ENCODE data around the gene SERINC5. TPM values are rescaled to one million over a fixed set of nuclear protein-coding genes. Genes with fewer than 3 reads are reported as not detected.

SERINC5 gene
- total RNA-seq, 1 donor from 2014 or later, result 21.4 TPM

- Histone ChIP-seq H3K36me3 (ENCODE audit: control insufficient read depth in 3 of 3, insufficient read depth in 3 of 3, low read length in 3 of 3) (no peaks in the 10 kb centered on the region), H3K27ac (ENCODE audit: low read depth, low read length) (no peak overlapping the region), H3K4me3 (ENCODE audit: low read length in 3 of 3) (no peak overlapping the region), H3K4me1 (ENCODE audit: control insufficient read depth in 3 of 3, insufficient read depth in 3 of 3, low read length in 3 of 3) (peaks cover 21 to 29% (median 22%) of the 10 kb centered on the region in 3 donors), H3K27me3 (ENCODE audit: control insufficient read depth in 3 of 3, insufficient read depth in 3 of 3, low read length in 3 of 3) (no peaks in the 10 kb centered on the region), H3K9me3 (ENCODE audit: control insufficient read depth in 3 of 3, low read length in 3 of 3) (no peaks in the 10 kb centered on the region), H3K9ac (ENCODE audit: low read depth in 1 of 3, low read length in 3 of 3) (no peak overlapping the region)
These were observed 12.3 kb downstream of the SERINC5 start for GRCh38 chr5:80243567-80243966.

- Histone ChIP-seq H3K9me3 (ENCODE audit: control insufficient read depth in 3 of 3, low read length in 3 of 3) (no peaks in the 10 kb centered on the region), H3K4me1 (ENCODE audit: control insufficient read depth in 3 of 3, insufficient read depth in 3 of 3, low read length in 3 of 3) (peaks cover 21 to 29% (median 25%) of the 10 kb centered on the region in 3 donors)
These were observed 13.0 kb downstream of the SERINC5 start for GRCh38 chr5:80242849-80243248.

GRCh38 chr5:80240368-80240986 is 15.4 kb downstream of the SERINC5 start:
- Histone ChIP-seq H3K27ac (ENCODE audit: low read depth, low read length) (no peak overlapping the region), H3K9me3 (ENCODE audit: control insufficient read depth in 3 of 3, low read length in 3 of 3) (no peaks in the 10 kb centered on the region), H3K4me3 (ENCODE audit: low read length in 3 of 3) (no peak overlapping the region), H3K9ac (ENCODE audit: low read depth in 1 of 3, low read length in 3 of 3) (no peak overlapping the region), H3K36me3 (ENCODE audit: control insufficient read depth in 3 of 3, insufficient read depth in 3 of 3, low read length in 3 of 3) (no peaks in the 10 kb centered on the region), H3K27me3 (ENCODE audit: control insufficient read depth in 3 of 3, insufficient read depth in 3 of 3, low read length in 3 of 3) (no peaks in the 10 kb centered on the region), H3K4me1 (ENCODE audit: control insufficient read depth in 3 of 3, insufficient read depth in 3 of 3, low read length in 3 of 3) (peaks cover 12 to 19% (median 15%) of the 10 kb centered on the region in 3 donors)

More at GRCh38 chr5:80242849-80243248, 13.0 kb downstream of the SERINC5 start:
- no peak overlapping the region for H3K27ac ChIP-seq (ENCODE audit: low read depth, low read length)
- H3K9ac ChIP-seq (ENCODE audit: low read depth in 1 of 3, low read length in 3 of 3), result no peak overlapping the region
- H3K4me3 ChIP-seq (ENCODE audit: low read length in 3 of 3), result no peak overlapping the region
- no peaks in the 10 kb centered on the region for H3K36me3 ChIP-seq (ENCODE audit: control insufficient read depth in 3 of 3, insufficient read depth in 3 of 3, low read length in 3 of 3)
- H3K27me3 ChIP-seq (ENCODE audit: control insufficient read depth in 3 of 3, insufficient read depth in 3 of 3, low read length in 3 of 3), result no peaks in the 10 kb centered on the region

- Histone ChIP-seq H3K9me3 (ENCODE audit: control insufficient read depth in 3 of 3, low read length in 3 of 3) (no peaks in the 10 kb centered on the region), H3K27ac (ENCODE audit: low read depth, low read length) (no peak overlapping the region), H3K4me1 (ENCODE audit: control insufficient read depth in 3 of 3, insufficient read depth in 3 of 3, low read length in 3 of 3) (peaks cover 12 to 19% (median 15%) of the 10 kb centered on the region in 3 donors), H3K9ac (ENCODE audit: low read depth in 1 of 3, low read length in 3 of 3) (no peak overlapping the region), H3K36me3 (ENCODE audit: control insufficient read depth in 3 of 3, insufficient read depth in 3 of 3, low read length in 3 of 3) (no peaks in the 10 kb centered on the region), H3K4me3 (ENCODE audit: low read length in 3 of 3) (peak overlapping the region in 1 of 3 donors; percentile 32), H3K27me3 (ENCODE audit: control insufficient read depth in 3 of 3, insufficient read depth in 3 of 3, low read length in 3 of 3) (no peaks in the 10 kb centered on the region)
These were observed 16.0 kb downstream of the SERINC5 start for GRCh38 chr5:80239680-80240367.

GRCh38 chr5:80238778-80239679 is 16.8 kb downstream of the SERINC5 start:
- Histone ChIP-seq H3K9me3 (ENCODE audit: control insufficient read depth in 3 of 3, low read length in 3 of 3) (no peaks in the 10 kb centered on the region), H3K36me3 (ENCODE audit: control insufficient read depth in 3 of 3, insufficient read depth in 3 of 3, low read length in 3 of 3) (no peaks in the 10 kb centered on the region), H3K4me1 (ENCODE audit: control insufficient read depth in 3 of 3, insufficient read depth in 3 of 3, low read length in 3 of 3) (peaks cover 12 to 19% (median 15%) of the 10 kb centered on the region in 3 donors), H3K27ac (ENCODE audit: low read depth, low read length) (peak overlapping the region; percentile 16), H3K9ac (ENCODE audit: low read depth in 1 of 3, low read length in 3 of 3) (peak overlapping the region in 2 of 3 donors; percentile 33 to 59), H3K4me3 (ENCODE audit: low read length in 3 of 3) (peak overlapping the region; percentile 4 to 61 (median 45)), H3K27me3 (ENCODE audit: control insufficient read depth in 3 of 3, insufficient read depth in 3 of 3, low read length in 3 of 3) (no peaks in the 10 kb centered on the region)

GRCh38 chr5:80238097-80238496 is 17.8 kb downstream of the SERINC5 start:
- Histone ChIP-seq H3K4me3 (ENCODE audit: low read length in 3 of 3) (no peak overlapping the region), H3K9me3 (ENCODE audit: control insufficient read depth in 3 of 3, low read length in 3 of 3) (no peaks in the 10 kb centered on the region), H3K4me1 (ENCODE audit: control insufficient read depth in 3 of 3, insufficient read depth in 3 of 3, low read length in 3 of 3) (peaks cover 12 to 19% (median 15%) of the 10 kb centered on the region in 3 donors), H3K9ac (ENCODE audit: low read depth in 1 of 3, low read length in 3 of 3) (no peak overlapping the region), H3K27me3 (ENCODE audit: control insufficient read depth in 3 of 3, insufficient read depth in 3 of 3, low read length in 3 of 3) (no peaks in the 10 kb centered on the region), H3K36me3 (ENCODE audit: control insufficient read depth in 3 of 3, insufficient read depth in 3 of 3, low read length in 3 of 3) (no peaks in the 10 kb centered on the region), H3K27ac (ENCODE audit: low read depth, low read length) (no peak overlapping the region)

GRCh38 chr5:80237243-80237642 is 18.6 kb downstream of the SERINC5 start:
- no peak overlapping the region for H3K9ac ChIP-seq (ENCODE audit: low read depth in 1 of 3, low read length in 3 of 3)
- H3K4me3 ChIP-seq (ENCODE audit: low read length in 3 of 3), result no peak overlapping the region
- H3K27ac ChIP-seq (ENCODE audit: low read depth, low read length), result no peak overlapping the region
- H3K27me3 ChIP-seq (ENCODE audit: control insufficient read depth in 3 of 3, insufficient read depth in 3 of 3, low read length in 3 of 3), result no peaks in the 10 kb centered on the region
- no peaks in the 10 kb centered on the region for H3K36me3 ChIP-seq (ENCODE audit: control insufficient read depth in 3 of 3, insufficient read depth in 3 of 3, low read length in 3 of 3)
- no peaks in the 10 kb centered on the region for H3K9me3 ChIP-seq (ENCODE audit: control insufficient read depth in 3 of 3, low read length in 3 of 3)
- peaks cover 12 to 19% (median 15%) of the 10 kb centered on the region in 3 donors for H3K4me1 ChIP-seq (ENCODE audit: control insufficient read depth in 3 of 3, insufficient read depth in 3 of 3, low read length in 3 of 3)

GRCh38 chr5:80234116-80234948 is 21.5 kb downstream of the SERINC5 start:
- Histone ChIP-seq H3K27me3 (ENCODE audit: control insufficient read depth in 3 of 3, insufficient read depth in 3 of 3, low read length in 3 of 3) (no peaks in the 10 kb centered on the region), H3K4me1 (ENCODE audit: control insufficient read depth in 3 of 3, insufficient read depth in 3 of 3, low read length in 3 of 3) (peaks cover 7 to 10% (median 8%) of the 10 kb centered on the region in 3 donors), H3K27ac (ENCODE audit: low read depth, low read length) (no peak overlapping the region), H3K4me3 (ENCODE audit: low read length in 3 of 3) (no peak overlapping the region), H3K9me3 (ENCODE audit: control insufficient read depth in 3 of 3, low read length in 3 of 3) (no peaks in the 10 kb centered on the region), H3K36me3 (ENCODE audit: control insufficient read depth in 3 of 3, insufficient read depth in 3 of 3, low read length in 3 of 3) (no peaks in the 10 kb centered on the region), H3K9ac (ENCODE audit: low read depth in 1 of 3, low read length in 3 of 3) (no peak overlapping the region)

- no peak overlapping the region for H3K27ac ChIP-seq (ENCODE audit: low read depth, low read length)
- no peaks in the 10 kb centered on the region for H3K27me3 ChIP-seq (ENCODE audit: control insufficient read depth in 3 of 3, insufficient read depth in 3 of 3, low read length in 3 of 3)
- no peak overlapping the region for H3K4me3 ChIP-seq (ENCODE audit: low read length in 3 of 3)
- H3K9me3 ChIP-seq (ENCODE audit: control insufficient read depth in 3 of 3, low read length in 3 of 3), result no peaks in the 10 kb centered on the region
- H3K36me3 ChIP-seq (ENCODE audit: control insufficient read depth in 3 of 3, insufficient read depth in 3 of 3, low read length in 3 of 3), result no peaks in the 10 kb centered on the region
- H3K9ac ChIP-seq (ENCODE audit: low read depth in 1 of 3, low read length in 3 of 3), result no peak overlapping the region
- H3K4me1 ChIP-seq (ENCODE audit: control insufficient read depth in 3 of 3, insufficient read depth in 3 of 3, low read length in 3 of 3), result no peaks in the 10 kb centered on the region
These were observed 24.2 kb downstream of the SERINC5 start for GRCh38 chr5:80231693-80232092.
